ENCODE data around the gene TOP2A.

Gene TOP2A

GRCh38 chr17:40344421-40345160 lies 73.1 kb downstream of the TOP2A start:
- no peak for DNase-seq (ENCODE audit: low read depth, low spot score)
- ChIA-PET POLR2A (interaction anchor here (0.6 to 1.3 kb wide), 3 partner anchors 11 to 60 kb away, joined by 3 read pairs; no protein-coding TSS in a partner anchor), CTCF (interaction anchor here (0.6 to 23.6 kb wide), 6 partner anchors 10 to 125 kb away, joined by 3 to 649 read pairs (median 14); partner anchors contain the start of genes RARA and WIPF2)
- TF ChIP-seq CTCF (IDR thresholded peaks at IDR 0.05; ENCODE audit: insufficient read depth, low read length, missing control alignments) = no peak
- peak overlapping the region; percentile 47 for H3K4me3 ChIP-seq (ENCODE audit: low read depth, low read length)

GRCh38 chr17:40343219-40344119 lies 74.2 kb downstream of the TOP2A start:
- CTCF ChIA-PET = interaction anchor here (0.6 to 23.6 kb wide), 7 partner anchors 11 to 124 kb away, joined by 3 to 649 read pairs (median 9); partner anchors contain the start of genes RARA and WIPF2
- POLR2A ChIA-PET = interaction anchor here (1.3 kb wide), 1 partner anchor 41 kb away, joined by 3 read pairs; no protein-coding TSS in a partner anchor
- no peak for TF ChIP-seq CTCF (IDR thresholded peaks at IDR 0.05; ENCODE audit: insufficient read depth, low read length, missing control alignments)
- DNase-seq (ENCODE audit: low read depth, low spot score) = no peak
- peak overlapping the region; percentile 62 for H3K4me3 ChIP-seq (ENCODE audit: low read depth, low read length)

- TF ChIP-seq CTCF (IDR thresholded peaks at IDR 0.05; ENCODE audit: insufficient read depth, low read length, missing control alignments) = no peak
- DNase-seq (ENCODE audit: low read depth, low spot score) = no peak
- CTCF ChIA-PET = interaction anchor here (1.0 to 23.6 kb wide), 4 partner anchors 12 to 140 kb away, joined by 3 to 649 read pairs (median 44); partner anchors contain the start of gene RARA
- POLR2A ChIA-PET = no interaction called here
- peak overlapping the region; percentile 62 for H3K4me3 ChIP-seq (ENCODE audit: low read depth, low read length)
These were observed 75.0 kb downstream of the TOP2A start for GRCh38 chr17:40342504-40343218.

- no peak for TF ChIP-seq CTCF (IDR thresholded peaks at IDR 0.05; ENCODE audit: insufficient read depth, low read length, missing control alignments)
- peak overlapping the region; percentile 62 for H3K4me3 ChIP-seq (ENCODE audit: low read depth, low read length)
- no peak for DNase-seq (ENCODE audit: low read depth, low spot score)
- ChIA-PET POLR2A (no interaction called here), CTCF (interaction anchor here (1.0 to 23.6 kb wide), 4 partner anchors 12 to 140 kb away, joined by 3 to 649 read pairs (median 42); partner anchors contain the start of gene RARA)
These were observed 75.7 kb downstream of the TOP2A start for GRCh38 chr17:40341808-40342503.

GRCh38 chr17:40340880-40341807 lies 76.6 kb downstream of the TOP2A start:
- no peak for TF ChIP-seq CTCF (IDR thresholded peaks at IDR 0.05; ENCODE audit: insufficient read depth, low read length, missing control alignments)
- H3K4me3 ChIP-seq (ENCODE audit: low read depth, low read length) = peak overlapping the region; percentile 62
- DNase-seq (ENCODE audit: low read depth, low spot score) = no peak
- ChIA-PET CTCF (interaction anchor here (1.6 to 23.6 kb wide), 3 partner anchors 13 to 36 kb away, joined by 4 to 649 read pairs (median 79); partner anchors contain the start of gene RARA), POLR2A (no interaction called here)
